G401.6 (cell line): ENCODE results near the gene GAGE12C.
"Not testable (repeated sequence)": the region's sequence is repeated elsewhere in the genome, so short reads cannot be mapped to it uniquely, and the experiment has no call there.

Source experiments
- FAIRE-seq: peaks from 2 replicates; lab custom pipeline; 2012; peaks lifted over from hg19 to GRCh38; lab: Jason Lieb, UNC

Gene GAGE12C

DNA sequence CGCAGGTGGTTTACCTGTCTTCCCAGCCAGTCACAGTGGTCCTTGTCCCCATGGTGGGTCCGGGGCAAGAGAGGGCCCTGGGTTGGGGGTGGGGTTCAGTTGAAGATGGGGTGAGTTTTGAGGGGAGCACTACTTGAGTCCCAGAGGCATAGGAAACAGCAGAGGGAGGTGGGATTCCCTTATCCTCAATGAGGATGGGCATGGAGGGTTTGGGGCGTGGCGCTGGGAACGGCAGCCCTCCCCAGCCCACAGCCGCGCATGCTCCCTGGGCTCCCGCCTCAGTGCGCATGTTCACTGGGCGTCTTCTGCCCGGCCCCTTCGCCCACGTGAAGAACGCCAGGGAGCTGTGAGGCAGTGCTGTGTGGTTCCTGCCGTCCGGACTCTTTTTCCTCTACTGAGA lies at the start of gene GAGE12C:
Gene GAGE12C (plus strand): TSS at position 301 of the 400 bp plus-strand sequence. CDS start 1,155 bp downstream, outside the sequence.
- not testable (repeated sequence) for FAIRE-seq

GRCh38 chrX:49541433-49541832 lies 9.5 kb downstream of the GAGE12C start, which contains the start of gene GAGE12D:
Gene GAGE12D (plus strand): TSS chrX:49541733. CDS start chrX:49542888, 1,155 bp downstream.
- not testable (repeated sequence) for FAIRE-seq

GRCh38 chrX:49550989-49551388 lies 19.0 kb downstream of the GAGE12C start, which contains the start of gene GAGE12E:
Gene GAGE12E (plus strand): TSS chrX:49551289. CDS start chrX:49552444, 1,155 bp downstream.
- FAIRE-seq, result not testable (repeated sequence)

GRCh38 chrX:49560542-49560941 lies 28.6 kb downstream of the GAGE12C start, which contains the start of gene GAGE12F:
Gene GAGE12F (plus strand): TSS chrX:49560842. CDS start chrX:49561997, 1,155 bp downstream.
- FAIRE-seq, result not testable (repeated sequence)

- not testable (repeated sequence) for FAIRE-seq
Observed at GRCh38 chrX:49568728-49569127, 36.8 kb downstream of the GAGE12C start.

- FAIRE-seq, result not testable (repeated sequence)
Observed at GRCh38 chrX:49569152-49569551, 37.2 kb downstream of the GAGE12C start.

DNA sequence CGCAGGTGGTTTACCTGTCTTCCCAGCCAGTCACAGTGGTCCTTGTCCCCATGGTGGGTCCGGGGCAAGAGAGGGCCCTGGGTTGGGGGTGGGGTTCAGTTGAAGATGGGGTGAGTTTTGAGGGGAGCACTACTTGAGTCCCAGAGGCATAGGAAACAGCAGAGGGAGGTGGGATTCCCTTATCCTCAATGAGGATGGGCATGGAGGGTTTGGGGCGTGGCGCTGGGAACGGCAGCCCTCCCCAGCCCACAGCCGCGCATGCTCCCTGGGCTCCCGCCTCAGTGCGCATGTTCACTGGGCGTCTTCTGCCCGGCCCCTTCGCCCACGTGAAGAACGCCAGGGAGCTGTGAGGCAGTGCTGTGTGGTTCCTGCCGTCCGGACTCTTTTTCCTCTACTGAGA lies 38.1 kb downstream of the GAGE12C start, which contains the start of gene GAGE12G:
Gene GAGE12G (plus strand): TSS at position 301 of the 400 bp plus-strand sequence. CDS start 1,155 bp downstream, outside the sequence.
- FAIRE-seq, result not testable (repeated sequence)

DNA sequence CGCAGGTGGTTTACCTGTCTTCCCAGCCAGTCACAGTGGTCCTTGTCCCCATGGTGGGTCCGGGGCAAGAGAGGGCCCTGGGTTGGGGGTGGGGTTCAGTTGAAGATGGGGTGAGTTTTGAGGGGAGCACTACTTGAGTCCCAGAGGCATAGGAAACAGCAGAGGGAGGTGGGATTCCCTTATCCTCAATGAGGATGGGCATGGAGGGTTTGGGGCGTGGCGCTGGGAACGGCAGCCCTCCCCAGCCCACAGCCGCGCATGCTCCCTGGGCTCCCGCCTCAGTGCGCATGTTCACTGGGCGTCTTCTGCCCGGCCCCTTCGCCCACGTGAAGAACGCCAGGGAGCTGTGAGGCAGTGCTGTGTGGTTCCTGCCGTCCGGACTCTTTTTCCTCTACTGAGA lies 47.7 kb downstream of the GAGE12C start, which contains the start of gene GAGE12H:
Gene GAGE12H (plus strand): TSS at position 301 of the 400 bp plus-strand sequence. CDS start 1,155 bp downstream, outside the sequence.
- FAIRE-seq, result not testable (repeated sequence)
